Endothelial cell (in vitro differentiated cells): ENCODE data around the gene ANXA3. TPM values are rescaled to one million over a fixed set of nuclear protein-coding genes. Genes with fewer than 3 reads are reported as not detected.
"Not testable (repeated sequence)": the region's sequence is repeated elsewhere in the genome, so short reads cannot be mapped to it uniquely, and the experiment has no call there.

Source experiments
- DNase-seq: peaks from one replicate; pipeline ENCODE4 v3.0.0; 2021; ENCODE audit warnings: low spot score
- H3K27ac Mint-ChIP-seq: one replicate; pipeline ENCODE4 v1.8.0; 2021; ENCODE audit warnings: mixed read lengths, inconsistent platforms; ENCODE audit not compliant: unreplicated experiment
- H3K27me3 Mint-ChIP-seq: one replicate; pipeline ENCODE4 v1.8.0; 2021; ENCODE audit warnings: mild to moderate bottlenecking, moderate library complexity, mixed read lengths, inconsistent platforms; ENCODE audit not compliant: unreplicated experiment
- H3K36me3 Mint-ChIP-seq: one replicate; pipeline ENCODE4 v1.8.0; 2021; ENCODE audit warnings: mild to moderate bottlenecking, low read depth, mixed read lengths, inconsistent platforms; ENCODE audit not compliant: unreplicated experiment
- H3K4me1 Mint-ChIP-seq: one replicate; pipeline ENCODE4 v1.8.0; 2021; ENCODE audit warnings: mild to moderate bottlenecking, mixed read lengths, inconsistent platforms; ENCODE audit not compliant: unreplicated experiment
- H3K4me3 Mint-ChIP-seq: one replicate; pipeline ENCODE4 v1.8.0; 2021; ENCODE audit warnings: mild to moderate bottlenecking, mixed read lengths, inconsistent platforms; ENCODE audit not compliant: unreplicated experiment
- H3K9me3 Mint-ChIP-seq: one replicate; pipeline ENCODE4 v1.8.0; 2021; ENCODE audit warnings: mixed read lengths, inconsistent platforms; ENCODE audit not compliant: unreplicated experiment
- CTCF ChIP-seq: fragments of 200-600 bp; sonication (generic); IDR thresholded peaks from one replicate; pipeline ENCODE4 v1.5.0; 2021; ENCODE audit warnings: antibody characterized with exemption; ENCODE audit not compliant: unreplicated experiment
- total RNA-seq: library from RNA; stranded (reverse); fragmentation: NEBNext Ultra II Directional; extraction: Animal tissue kit (Norgen Biotek cat#: 25700); gene quantifications from one replicate; pipeline ENCODE4 v1.2.1, GENCODE V29; 2021; ENCODE audit not compliant: unreplicated experiment

Gene ANXA3
- total RNA-seq, 1 donor from 2014 or later, result 30.4 TPM

- no peak for DNase-seq
- Mint-ChIP-seq H3K4me3 (peak overlapping the region; percentile 14), H3K4me1 (peaks cover 18% of the 10 kb centered on the region), H3K27ac (no peak overlapping the region), H3K9me3 (no peaks in the 10 kb centered on the region), H3K36me3 (peaks cover 7% of the 10 kb centered on the region), H3K27me3 (no peaks in the 10 kb centered on the region)
- TF ChIP-seq CTCF, result no peak
Observed at GRCh38 chr4:78542373-78542772, 9.2 kb upstream of the ANXA3 start.

GRCh38 chr4:78543424-78544125, 8.0 kb upstream of the ANXA3 start:
- no peak for DNase-seq
- no peaks in the 10 kb centered on the region for H3K9me3 Mint-ChIP-seq
- H3K27ac Mint-ChIP-seq, result no peak overlapping the region
- H3K36me3 Mint-ChIP-seq, result peaks cover 4% of the 10 kb centered on the region
- TF ChIP-seq CTCF, result no peak
- H3K4me3 Mint-ChIP-seq, result no peak overlapping the region
- no peaks in the 10 kb centered on the region for H3K27me3 Mint-ChIP-seq
- H3K4me1 Mint-ChIP-seq, result peaks cover 18% of the 10 kb centered on the region

- Mint-ChIP-seq H3K36me3 (no peaks in the 10 kb centered on the region), H3K9me3 (no peaks in the 10 kb centered on the region), H3K27ac (no peak overlapping the region), H3K4me1 (peaks cover 18% of the 10 kb centered on the region), H3K4me3 (no peak overlapping the region), H3K27me3 (no peaks in the 10 kb centered on the region)
- DNase-seq, result no peak
- no peak for TF ChIP-seq CTCF
Observed at GRCh38 chr4:78544678-78545077, 6.9 kb upstream of the ANXA3 start.

GRCh38 chr4:78545275-78546246, 6.0 kb upstream of the ANXA3 start:
- TF ChIP-seq CTCF, result no peak
- H3K9me3 Mint-ChIP-seq, result no peaks in the 10 kb centered on the region
- H3K4me3 Mint-ChIP-seq, result no peak overlapping the region
- no peaks in the 10 kb centered on the region for H3K36me3 Mint-ChIP-seq
- peaks cover 18% of the 10 kb centered on the region for H3K4me1 Mint-ChIP-seq
- H3K27me3 Mint-ChIP-seq, result no peaks in the 10 kb centered on the region
- DNase-seq, result no peak
- no peak overlapping the region for H3K27ac Mint-ChIP-seq

- H3K36me3 Mint-ChIP-seq, H3K9me3 Mint-ChIP-seq, H3K27ac Mint-ChIP-seq, H3K4me3 Mint-ChIP-seq, H3K27me3 Mint-ChIP-seq, DNase-seq: not testable (repeated sequence)
- peaks cover 22% of the 10 kb centered on the region for H3K4me1 Mint-ChIP-seq
Observed at GRCh38 chr4:78547899-78548298, 3.7 kb upstream of the ANXA3 start.

- not testable (repeated sequence) for H3K9me3 Mint-ChIP-seq, H3K4me3 Mint-ChIP-seq, H3K27ac Mint-ChIP-seq, DNase-seq, H3K36me3 Mint-ChIP-seq, H3K27me3 Mint-ChIP-seq
- H3K4me1 Mint-ChIP-seq, result peaks cover 22% of the 10 kb centered on the region
Observed at GRCh38 chr4:78548889-78549288, 2.7 kb upstream of the ANXA3 start.
